Dedifferentiated amniotic fluid mesenchymal stem cell (primary cell): Measurements from ENCODE around the gene WDR33.
"Not testable (repeated sequence)": the region's sequence is repeated elsewhere in the genome, so short reads cannot be mapped to it uniquely, and the experiment has no call there.

Source experiments
- DNase-seq: peaks from one replicate; pipeline ENCODE4 v3.0.0-alpha.2; 2016; ENCODE audit errors: extremely low spot score

Gene WDR33

DNA sequence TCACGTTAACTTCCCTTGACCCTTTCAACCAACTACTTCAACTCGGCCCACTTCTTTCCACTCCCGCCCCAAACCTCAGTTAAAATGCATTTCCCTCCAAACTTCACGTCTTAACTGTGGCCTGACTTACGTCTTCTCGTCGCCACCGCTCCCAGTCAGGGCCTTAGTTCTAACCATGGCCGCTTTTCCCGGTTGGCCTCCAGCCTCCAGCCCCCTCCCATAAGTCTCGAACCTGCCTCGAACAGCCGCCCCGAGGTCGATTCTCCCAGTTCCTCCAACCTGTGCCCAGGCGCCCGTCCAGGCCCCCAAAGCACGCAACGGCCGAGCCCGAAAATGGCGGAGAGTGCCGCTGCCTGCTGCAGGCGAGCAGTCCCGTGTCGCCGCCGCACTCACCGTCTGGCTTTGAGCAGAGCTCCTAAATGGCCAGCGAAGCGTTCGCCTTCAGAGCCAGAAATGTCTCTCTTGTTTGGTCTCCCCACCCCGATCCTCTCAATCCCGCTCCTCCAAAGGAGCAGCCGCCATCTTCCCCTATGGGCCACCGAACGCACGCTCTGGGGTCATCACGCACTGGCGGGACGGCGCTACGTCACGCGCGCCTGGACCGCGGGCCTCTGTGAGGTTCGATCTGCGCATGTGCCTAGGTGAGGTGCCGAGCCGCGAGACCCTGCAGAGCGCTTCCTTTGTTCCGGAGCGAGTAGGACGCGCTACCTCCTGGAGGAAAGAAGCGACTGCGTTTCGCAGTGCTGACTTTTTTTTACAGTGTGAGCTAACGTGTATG, at the start of gene WDR33:
WDR33 (minus strand) TSS at position 553 of the 778 bp plus-strand sequence. CDS start 40,190 bp downstream, outside the sequence.
- peak; percentile 73 for DNase-seq

DNA sequence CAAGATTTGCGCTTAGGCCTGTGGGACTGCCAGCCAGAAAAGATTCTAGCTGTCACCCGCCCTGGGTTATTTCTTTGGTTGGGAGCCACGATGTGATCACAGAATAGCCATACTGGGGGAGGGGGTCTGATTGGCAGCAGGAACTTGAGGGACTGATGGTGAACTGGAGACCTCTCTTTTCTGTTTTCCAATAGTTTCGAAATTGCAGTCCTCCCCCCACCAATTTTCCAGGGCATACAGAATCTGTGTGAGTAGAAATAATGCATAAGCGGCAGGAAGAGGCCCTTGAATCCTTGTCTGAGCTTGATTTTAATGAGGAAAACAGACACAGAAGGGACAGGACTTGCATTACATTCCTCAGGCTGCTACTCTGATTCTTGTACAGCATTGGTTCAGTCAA, 49.2 kb upstream of the WDR33 start:
- no peak for DNase-seq

DNA sequence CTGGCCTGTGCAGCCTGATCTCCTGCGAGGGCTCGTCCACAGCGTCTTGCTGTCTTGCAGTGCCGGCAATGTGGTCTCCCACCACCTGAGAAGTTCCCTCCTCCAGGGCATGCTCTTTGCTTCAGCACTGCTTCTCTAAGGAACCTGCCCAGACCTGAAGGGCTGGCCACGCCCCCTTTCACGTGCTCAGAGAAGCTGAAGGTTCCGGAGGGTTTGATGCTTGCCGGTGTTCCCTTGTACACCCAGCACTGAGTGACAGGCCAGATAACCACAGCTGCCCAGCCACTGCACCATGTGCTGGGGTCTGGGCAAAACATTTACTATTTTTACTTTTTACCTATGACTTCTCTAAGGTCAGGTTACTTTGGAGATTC, 48.7 kb upstream of the WDR33 start:
- DNase-seq = no peak

DNA sequence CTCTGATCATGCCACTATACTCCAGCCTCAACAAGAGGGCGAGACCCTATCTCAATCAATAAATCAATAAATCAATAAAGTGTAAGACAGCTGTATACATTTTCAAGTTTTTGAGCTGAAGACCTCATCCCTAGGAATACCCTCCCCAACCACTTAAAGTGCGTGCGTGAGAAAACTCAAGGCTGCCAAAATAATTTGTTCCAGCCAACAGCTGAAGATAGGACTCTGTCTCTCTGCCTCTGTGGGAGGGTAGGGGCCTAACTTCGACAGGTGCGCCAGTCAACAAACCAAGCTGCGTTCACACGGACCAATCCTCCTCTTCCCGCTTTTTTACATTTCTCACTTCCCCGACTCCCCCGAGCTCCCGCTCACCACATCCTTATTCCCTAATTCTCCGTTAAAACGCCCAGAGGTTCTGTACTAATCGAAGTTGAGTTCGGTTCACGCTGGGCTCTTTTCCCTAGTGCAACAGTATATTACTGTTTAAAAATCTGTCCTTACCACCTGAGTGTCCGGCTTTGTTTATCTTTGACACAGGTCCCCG, 46.4 kb upstream of the WDR33 start:
- no peak for DNase-seq

DNA sequence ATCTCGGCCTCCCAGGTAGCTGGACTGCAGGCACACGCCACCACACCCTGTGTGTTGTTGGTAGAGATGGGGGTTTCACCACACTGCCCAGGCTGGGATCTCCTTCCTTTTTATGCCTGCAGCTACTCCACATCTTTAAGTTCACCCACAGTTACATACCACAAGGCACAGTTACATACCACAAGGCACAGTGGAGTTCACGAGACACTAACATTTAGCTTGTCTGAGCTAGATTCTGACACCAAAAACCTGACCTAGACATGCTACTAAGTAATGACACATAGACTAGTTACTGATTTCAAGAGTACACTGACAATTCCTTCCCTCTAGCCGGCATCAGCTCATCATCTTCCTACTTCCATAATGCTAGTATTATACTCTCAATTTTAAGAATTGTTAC, 42.7 kb upstream of the WDR33 start:
- no peak for DNase-seq

DNA sequence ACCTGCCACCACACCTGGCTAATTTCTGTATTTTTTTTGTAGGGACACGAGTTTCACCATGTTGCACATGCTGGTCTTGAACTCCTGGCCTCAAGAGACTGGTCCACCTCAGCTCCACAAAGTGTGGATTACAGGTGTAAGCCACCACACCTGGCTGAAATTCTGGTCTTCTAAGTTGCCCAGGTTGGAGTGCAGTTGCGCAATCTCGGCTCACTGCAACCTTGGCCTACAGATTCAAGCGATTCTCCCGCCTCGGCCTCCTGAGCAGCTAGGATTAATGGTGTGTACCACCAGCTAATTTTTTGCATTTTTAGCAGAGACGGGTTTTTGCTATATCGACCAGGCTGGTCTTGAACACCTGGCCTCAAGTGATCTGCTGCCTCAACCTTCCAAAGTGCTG, 41.4 kb upstream of the WDR33 start:
- DNase-seq = no peak

DNA sequence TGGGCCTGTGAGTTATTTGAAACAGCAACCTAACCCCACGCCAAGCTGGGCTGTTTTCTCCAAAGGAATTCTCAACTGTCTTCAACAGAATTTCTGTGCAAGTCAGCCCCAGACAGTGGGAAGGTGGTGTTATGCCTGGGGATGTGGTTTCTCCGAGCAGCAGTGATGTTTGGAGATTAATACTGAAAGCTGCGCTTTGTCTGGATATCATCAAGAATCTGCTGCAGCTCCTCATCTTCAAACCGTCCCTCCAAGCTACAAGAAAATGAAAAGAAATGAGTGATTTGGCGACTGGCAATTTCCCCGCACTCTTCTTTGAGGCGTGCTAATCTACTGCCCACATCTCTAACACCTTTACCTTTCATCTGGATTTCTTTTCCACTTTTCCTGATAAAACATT, 37.0 kb upstream of the WDR33 start:
- DNase-seq = no peak

DNA sequence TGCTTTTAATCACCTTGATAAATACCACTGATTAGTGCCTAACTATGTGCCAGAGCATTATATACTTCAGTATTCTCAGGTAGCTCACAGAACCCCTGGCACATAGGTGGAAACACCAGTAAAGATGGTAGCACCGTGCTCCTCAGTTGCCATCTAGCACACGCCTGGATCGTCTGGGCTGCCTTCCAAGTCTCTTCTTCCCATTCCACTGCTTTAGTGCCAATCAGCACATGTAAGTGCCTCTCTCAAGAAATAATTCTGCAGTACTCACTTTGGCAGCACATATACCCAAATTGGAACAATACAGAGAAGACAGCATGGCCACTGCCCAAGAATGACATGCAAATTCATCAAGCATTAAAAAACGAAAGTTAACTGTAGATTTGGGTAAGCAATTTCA, 34.0 kb upstream of the WDR33 start:
- no peak for DNase-seq

DNA sequence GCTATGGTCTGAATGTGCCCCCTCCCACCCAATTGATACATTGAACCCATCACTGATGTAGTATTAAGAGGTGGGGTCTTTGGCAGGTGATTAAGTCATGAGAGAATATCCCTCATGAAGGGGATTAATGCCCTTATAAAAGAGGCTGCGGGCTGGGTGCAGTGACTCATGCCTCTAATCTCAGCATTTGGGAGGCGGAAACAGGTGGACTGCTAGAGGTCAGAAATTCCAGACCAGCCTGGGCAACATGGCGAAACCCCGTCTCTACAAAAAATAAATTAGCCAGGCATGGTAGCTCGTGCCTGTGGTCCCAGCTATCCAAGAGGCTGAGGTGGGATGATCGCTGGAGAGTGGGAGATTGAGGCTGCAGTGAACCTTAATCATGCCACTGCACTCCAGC, 32.7 kb upstream of the WDR33 start:
- DNase-seq = no peak

DNA sequence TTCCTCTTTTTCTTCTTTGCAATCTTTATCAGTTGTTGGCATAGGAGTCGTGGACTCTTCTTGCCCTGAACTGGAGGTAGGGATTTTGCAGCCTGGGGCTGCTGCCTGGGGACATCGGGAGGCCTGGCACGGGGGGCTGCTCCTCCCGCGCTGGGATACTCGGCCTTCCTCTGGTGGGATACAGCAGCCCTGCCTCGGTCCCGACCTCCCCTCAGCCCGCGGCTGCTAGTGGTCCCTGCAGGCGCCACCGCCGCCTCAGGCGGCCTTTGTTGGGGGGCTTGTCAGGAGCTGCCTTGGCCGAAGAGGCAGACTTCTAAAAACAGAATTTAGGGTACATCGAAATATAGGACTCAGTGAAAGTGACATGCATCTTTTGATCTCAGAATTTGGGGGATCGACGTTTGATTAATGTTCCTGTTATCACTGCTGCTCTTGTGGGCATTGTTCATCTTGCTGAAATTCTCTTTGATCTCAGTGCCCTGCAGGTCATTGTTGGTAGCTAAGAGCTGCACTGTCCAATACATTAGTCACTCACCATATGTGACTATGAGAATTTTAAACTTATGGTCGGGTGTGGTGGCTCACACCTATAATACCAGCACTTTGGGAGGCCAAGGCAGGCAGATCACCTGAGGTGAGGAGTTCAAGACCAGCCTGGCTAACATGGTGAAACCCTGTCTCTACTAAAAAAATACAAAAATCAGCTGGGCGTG, 30.7 kb upstream of the WDR33 start:
- DNase-seq = no peak

DNA sequence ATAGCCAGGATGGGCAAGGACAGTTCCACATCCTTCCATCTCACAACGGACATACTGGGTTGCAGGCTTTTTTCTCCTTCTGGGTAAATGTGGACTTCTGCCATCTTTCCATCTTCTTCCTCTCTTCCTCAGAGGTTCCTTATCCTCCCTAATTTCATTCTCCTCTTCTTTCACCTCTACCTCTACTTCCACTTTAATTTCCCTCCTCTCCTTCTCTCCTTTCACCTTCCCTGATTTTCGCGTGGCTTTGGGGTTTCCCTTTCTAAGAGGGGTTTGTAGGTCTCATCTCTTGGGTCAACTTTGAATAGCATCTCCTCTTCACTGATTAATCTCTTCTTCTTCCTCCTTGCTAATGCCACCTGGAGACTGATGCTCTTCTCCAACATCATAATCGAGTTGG, 29.9 kb upstream of the WDR33 start:
- no peak for DNase-seq

DNA sequence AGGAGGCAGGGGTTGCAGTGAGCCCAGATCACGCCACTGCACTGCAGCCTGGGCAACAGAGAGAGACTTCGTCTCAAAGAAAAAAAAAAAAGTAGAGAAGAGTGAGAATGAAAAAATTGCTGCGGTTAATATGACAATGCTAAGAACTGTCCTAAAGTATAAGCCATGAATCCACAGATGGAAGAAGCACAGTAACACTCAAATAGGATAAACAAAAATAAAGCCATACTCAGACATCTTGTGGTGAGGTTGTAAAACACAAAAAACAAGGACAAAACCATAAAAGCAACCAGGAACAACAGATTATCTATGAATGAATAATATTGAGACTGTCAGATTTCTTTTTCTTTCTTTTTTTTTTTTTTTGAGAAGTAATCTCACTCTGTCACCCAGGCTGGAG, 24.0 kb upstream of the WDR33 start:
- DNase-seq = no peak

DNA sequence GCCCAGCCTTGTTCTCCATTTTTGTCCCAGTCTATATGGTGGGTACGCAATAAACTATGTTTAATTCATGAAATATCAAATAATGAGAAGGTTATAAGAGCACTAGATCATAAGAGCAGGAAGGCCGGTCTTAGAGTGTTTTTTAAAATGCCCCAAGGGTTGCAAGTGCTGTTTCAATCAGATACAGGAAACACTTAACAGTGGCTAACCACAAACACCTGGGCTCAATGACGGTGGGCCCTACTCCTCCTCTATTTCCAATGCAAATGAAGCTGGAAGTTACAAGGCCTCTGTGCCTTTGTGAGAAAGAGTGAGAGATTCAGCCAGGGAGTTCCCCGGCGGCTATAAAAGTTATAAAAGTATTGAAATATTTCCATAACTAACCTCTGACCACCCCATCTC, 18.9 kb upstream of the WDR33 start:
- no peak for DNase-seq

DNA sequence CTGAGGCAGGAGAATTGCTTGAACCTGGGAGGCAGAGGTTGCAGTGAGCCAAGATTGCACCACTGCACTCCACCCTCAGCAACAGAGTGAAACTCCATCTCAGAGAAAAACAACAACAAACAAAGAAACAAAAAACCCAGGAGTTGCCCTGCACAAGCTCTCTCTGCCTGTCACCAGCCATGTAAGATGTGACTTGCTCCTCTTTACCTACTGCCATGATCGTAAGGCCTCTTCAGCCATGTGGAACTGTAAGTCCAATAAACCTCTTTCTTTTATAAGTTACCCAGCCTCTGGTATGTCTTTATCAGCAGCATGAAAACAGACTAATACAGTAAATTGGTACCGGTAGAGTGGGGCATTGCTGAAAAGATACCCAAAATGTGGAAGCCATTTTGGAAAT, 15.7 kb upstream of the WDR33 start:
- not testable (repeated sequence) for DNase-seq

DNA sequence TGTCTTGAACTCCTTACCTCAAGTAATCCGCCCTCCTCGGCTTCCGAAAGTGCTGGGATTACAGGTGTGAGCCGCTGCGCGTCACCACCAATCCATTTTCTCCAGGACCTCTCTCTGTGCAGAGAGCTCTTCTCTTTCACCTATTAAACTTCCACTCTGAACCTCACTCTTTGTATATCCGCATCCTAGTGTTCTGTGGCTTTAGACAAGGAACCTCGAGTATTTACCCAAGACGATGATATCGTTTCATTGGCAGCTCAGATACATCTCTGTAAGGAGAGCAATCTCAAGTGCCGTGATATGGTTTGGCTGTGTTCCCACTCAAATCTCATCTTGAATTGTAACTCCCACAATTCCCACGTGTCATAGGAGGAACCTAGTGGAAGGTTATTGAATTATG, 15.1 kb upstream of the WDR33 start:
- DNase-seq = no peak

DNA sequence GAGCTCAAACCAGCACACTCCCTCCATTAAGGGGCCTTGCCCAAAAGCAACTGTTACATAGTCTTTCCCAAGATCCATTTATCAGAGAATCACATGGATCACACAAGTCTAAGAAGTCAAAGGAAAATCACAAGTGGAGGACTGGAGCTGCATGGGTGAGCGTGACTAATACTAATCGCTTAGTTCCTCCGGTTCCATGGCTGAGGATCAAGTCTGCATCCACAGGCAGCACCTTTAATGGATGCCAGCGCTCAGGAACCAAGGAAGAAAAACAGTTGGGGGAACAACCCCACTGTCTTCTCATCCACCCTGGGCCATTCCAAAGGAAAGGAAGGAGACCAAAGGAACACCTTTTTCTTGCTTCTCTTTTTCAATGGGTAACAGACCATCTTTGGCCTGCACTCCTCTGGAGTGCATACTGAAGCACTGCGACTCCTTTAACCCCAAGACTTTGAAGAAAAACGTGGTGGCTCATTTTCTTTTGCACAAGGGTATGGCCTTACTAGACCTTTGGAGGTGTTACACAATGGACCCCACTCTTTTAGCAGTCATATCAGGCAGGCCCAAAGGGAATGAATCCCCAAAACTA, 9.2 kb upstream of the WDR33 start:
- no peak for DNase-seq

DNA sequence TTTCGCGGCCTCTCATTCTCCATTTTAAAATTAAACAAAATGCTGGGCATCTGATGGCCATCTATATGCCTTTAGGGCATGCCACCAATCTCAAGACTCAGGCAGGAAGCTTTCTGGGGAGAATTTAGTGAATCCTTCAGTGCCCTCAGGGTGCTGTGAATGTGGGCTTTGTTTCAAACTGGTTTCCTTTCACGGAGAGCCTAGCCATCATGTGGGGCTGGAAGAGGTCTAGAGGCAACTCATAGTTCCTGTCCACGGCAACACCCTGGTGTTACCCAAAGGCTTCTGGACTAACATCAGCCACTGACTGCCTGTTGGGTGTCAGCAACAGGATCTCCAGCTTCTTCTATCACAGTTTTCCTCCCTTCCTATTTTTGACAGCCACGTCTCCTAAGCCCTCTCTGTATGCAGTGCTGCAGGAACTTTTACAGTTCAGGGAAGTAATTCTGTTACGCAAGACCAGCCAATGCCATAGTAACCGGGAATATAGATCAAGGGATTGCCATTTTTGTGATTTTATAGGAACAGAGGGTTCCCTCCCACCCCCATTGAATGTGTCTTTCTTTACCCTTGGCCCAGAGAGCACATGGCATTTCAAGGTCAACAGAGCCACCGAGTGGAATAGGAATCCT, 7.9 kb upstream of the WDR33 start:
- DNase-seq = no peak

DNA sequence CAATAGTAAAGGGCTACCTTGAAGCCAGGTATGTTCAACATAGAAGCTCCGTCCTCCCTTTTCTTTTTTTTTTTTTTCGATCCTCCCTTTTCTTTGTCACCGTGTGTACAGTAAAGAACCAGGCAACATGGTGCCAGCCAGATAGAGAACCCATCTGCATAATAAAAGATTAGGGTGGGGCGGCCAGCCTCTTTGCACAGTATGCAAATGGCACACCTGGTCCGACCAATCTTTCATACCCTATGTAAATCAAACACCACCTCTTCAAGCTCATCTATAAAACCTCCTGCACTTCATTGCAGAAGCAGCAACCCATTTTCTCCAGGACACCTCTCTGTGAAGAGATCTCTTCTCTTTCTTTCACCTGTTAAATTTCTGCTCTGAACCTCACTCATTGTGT, 7.3 kb upstream of the WDR33 start:
- no peak for DNase-seq

DNA sequence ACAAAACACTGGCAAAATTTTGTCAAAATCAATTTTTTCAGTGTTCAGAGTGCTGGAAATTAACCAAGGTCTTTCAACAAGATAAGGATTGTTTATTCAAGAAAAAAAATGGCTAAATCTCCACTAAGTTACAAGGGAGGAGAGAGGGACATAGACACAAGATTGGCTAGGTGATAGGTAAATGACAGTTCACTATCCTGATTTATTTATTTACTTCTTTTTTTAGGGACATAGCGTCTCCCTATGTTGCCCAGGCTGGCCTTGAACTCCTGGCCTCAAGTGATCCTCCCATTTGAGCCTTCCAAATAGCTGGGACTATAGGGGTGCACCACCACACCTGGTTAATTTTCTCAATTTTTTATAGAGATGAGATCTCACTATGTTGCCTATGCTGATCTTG, 3.7 kb upstream of the WDR33 start:
- no peak for DNase-seq

DNA sequence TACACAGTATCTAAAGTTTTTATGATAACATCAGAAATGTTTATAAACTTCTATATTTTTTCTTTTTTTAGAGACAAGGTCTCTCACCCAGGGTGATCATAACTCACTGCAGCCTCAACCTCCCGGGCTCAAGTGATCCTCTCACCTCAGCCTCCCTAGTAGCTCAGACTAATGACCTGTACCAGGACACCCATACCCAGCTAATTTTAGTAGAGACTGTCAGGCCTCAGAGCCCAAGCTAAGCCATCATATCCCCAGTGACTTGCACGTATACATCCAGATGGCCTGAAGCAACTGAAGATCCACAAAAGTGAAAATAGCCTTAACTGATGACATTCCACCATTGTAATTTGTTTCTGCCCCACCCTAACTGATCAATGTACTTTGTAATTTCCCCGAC, 1.5 kb upstream of the WDR33 start:
- not testable (repeated sequence) for DNase-seq

DNA sequence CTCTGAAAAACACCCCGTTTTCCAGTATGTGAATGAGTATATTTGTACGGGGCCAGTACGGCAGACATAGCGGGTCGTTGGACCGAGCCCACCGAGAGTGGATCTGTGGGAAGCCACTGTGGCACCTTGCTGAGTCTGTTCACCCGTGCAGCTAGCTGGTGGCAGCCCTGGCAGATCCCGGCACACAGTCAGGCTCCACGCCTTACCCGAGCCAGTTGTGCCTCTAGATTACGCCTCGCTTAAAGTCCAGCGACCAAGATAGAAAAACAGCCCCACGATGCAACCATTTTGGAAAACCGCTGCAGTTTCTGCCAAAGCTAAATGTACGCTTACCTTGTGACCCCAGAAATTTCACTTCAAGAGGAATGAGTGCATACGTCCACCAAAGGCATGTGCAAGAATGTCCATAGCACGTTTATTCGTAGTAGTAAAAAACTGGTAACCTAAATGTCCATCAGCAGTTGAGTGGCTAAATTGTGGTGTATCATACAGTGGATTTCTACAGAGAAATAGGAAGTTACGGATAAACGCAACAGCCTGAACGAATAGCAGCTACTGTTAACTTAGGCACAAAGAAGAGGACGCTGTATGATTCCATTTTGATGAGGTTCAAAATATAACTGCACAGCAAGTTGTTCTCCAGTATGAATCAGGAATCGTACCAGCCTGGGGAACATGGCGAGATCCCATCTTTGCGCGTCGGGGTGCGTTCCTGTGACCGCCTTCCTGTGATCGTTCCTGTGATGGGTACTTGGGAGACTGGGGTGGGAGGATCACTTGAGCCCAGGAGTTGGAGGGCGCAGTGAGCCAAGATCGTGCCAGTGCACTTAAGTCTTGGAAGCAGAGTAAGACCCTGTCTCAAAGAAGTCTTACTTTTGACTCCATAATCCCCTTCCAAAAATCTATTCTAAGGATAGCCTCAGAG, 688 bp upstream of the WDR33 start:
- DNase-seq = no peak
